ENCODE measurements around the gene GGACT.

Gene GGACT

DNA sequence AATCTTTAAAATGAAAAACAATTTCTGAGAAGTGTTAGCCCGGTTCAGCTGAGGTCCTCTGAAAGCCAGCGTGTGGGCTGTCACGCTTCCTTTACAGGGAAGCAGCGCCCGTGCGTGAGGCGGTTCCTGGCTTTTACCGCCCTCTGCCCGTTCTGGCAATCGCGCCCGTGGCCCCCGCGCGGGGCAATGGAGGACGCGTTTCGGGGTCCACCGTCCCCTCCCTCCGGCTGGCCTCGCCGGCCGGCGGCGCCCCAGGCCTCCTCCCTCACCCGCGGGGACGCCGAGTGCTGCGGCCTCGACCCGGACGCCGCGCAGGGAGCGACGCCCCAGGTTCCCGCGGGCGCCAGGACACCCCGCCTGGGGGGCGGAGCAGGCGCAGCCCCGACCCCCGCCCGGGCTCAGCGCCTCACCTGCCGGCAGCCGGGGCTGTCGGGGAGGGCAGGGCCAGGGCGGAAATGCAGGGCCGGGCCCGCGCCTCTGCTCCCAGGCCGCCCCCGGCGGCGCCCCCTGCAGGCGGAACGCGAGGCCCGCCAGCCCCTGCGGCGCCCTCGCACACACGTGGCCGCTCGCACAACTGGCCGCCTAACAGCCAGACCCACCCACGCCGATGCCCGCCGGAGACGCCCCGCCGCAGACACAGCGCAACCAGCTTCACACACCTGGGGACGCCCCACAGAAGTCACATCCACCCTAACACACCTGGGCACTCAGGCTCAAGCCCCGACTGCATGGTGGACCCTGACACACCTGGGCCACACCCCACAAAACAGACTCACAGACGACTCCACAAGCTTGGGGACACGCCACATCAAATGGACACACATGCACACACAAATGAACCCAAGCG is at the start of gene GGACT:
TSS of gene GGACT (minus strand) at position 459 of the 847 bp plus-strand sequence. CDS start 56,198 bp downstream, outside the sequence.
- H3K4me3 ChIP-seq (ENCODE audit: control insufficient read depth, low read depth, low read length) = peak within 1 kb of the TSS; percentile 48
- DNase-seq (ENCODE audit: low read depth) = no peak
- TF ChIP-seq CTCF (IDR thresholded peaks at IDR 0.05; ENCODE audit: control insufficient read depth, insufficient read depth, low read depth, low read length, missing control alignments) = peak; percentile 39

DNA sequence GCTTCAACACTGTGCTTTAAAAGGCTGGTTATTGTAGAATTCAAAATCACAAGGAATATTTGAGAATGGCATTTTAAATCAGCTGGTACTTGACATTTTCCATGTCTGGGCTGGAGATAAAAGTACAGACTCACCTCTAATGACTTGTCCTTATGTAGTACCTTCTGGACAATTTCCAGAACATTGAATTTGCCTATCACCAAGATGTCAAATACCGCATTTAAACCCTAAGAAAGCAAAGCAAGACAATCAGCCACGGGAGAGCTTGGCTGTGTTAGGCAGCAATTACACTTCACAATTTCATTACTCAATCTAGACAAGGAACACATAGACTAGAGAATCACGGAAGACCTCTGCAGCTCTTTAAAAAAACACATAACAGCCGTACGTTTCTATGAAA is 49.2 kb upstream of the GGACT start:
- no peak for DNase-seq (ENCODE audit: low read depth)
- H3K4me3 ChIP-seq (ENCODE audit: control insufficient read depth, low read depth, low read length) = no peak overlapping the region
- TF ChIP-seq CTCF (IDR thresholded peaks at IDR 0.05; ENCODE audit: control insufficient read depth, insufficient read depth, low read depth, low read length, missing control alignments) = no peak

DNA sequence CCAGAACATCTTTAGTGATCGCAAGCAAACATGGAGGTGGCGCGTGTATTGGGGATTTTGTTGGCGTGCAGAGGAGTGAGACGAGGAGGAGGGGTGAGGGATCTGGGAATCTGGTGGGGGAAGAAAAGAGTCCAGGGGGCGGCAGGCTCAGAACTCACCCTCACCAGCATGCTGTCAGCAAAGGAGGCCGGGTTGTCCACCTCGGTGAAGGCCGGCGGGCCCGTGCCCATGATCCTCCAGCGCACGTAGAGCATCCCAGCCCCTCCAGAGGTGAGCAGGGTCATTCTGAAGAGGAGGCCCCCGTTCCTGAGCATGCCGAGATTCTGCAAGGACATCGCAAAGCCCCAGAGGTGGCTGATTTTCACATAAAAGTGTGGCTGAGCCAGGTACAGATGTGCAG is 48.8 kb upstream of the GGACT start:
- TF ChIP-seq CTCF (IDR thresholded peaks at IDR 0.05; ENCODE audit: control insufficient read depth, insufficient read depth, low read depth, low read length, missing control alignments) = no peak
- DNase-seq (ENCODE audit: low read depth) = no peak

DNA sequence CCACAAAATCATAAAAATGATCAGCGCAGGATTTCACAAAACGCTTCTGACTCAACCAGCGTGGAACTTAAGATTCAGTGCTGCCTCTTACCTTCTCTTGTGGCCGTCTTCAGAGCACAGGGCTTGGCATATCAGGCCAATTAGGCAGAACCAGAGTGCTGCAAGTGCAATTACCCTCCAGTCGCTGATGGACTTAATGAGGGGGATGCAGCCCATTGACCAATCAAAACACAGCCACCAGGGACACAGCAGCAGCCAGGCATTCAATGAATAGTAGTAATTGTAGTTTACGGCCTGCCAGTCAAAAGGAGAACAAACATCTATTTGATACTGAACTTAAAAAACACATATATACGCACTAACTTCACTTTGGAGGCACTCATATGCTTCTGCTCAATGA is 47.9 kb upstream of the GGACT start:
- TF ChIP-seq CTCF (IDR thresholded peaks at IDR 0.05; ENCODE audit: control insufficient read depth, insufficient read depth, low read depth, low read length, missing control alignments) = no peak
- H3K4me3 ChIP-seq (ENCODE audit: control insufficient read depth, low read depth, low read length) = no peak overlapping the region
- DNase-seq (ENCODE audit: low read depth) = no peak

More for the DNA sequence above, 48.8 kb upstream of the GGACT start:
- H3K4me3 ChIP-seq (ENCODE audit: control insufficient read depth, low read depth, low read length) = no peak overlapping the region

GRCh38 chr13:100636004-100636403 is 47.4 kb upstream of the GGACT start:
- no peak overlapping the region for H3K4me3 ChIP-seq (ENCODE audit: control insufficient read depth, low read depth, low read length)
- TF ChIP-seq CTCF (IDR thresholded peaks at IDR 0.05; ENCODE audit: control insufficient read depth, insufficient read depth, low read depth, low read length, missing control alignments) = no peak
- no peak for DNase-seq (ENCODE audit: low read depth)

- no peak for DNase-seq (ENCODE audit: low read depth)
- no peak for TF ChIP-seq CTCF (IDR thresholded peaks at IDR 0.05; ENCODE audit: control insufficient read depth, insufficient read depth, low read depth, low read length, missing control alignments)
- no peak overlapping the region for H3K4me3 ChIP-seq (ENCODE audit: control insufficient read depth, low read depth, low read length)
Observed at GRCh38 chr13:100634696-100635095, 46.1 kb upstream of the GGACT start.
